ENCODE results near the gene HELZ.

DNA sequence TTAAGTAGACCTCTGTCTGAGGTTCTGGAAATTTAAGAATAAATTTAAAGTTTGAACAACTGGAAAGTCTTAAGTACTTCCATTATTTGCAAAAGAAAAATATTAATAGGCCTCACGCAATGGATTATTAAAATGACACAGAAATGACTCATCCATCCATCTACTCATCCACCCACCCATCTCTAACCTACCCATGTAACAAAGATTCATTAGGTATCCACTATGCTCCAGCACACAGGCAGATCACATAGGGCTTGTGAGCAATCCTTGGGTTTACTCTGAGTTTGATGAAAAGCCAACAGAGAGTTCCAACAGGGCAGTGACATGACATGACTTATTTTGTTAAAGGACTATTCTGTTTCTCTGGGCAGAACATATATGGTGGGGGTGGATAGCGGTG is 93.3 kb downstream of the HELZ start:
- TF ChIP-seq, protein P1, sequence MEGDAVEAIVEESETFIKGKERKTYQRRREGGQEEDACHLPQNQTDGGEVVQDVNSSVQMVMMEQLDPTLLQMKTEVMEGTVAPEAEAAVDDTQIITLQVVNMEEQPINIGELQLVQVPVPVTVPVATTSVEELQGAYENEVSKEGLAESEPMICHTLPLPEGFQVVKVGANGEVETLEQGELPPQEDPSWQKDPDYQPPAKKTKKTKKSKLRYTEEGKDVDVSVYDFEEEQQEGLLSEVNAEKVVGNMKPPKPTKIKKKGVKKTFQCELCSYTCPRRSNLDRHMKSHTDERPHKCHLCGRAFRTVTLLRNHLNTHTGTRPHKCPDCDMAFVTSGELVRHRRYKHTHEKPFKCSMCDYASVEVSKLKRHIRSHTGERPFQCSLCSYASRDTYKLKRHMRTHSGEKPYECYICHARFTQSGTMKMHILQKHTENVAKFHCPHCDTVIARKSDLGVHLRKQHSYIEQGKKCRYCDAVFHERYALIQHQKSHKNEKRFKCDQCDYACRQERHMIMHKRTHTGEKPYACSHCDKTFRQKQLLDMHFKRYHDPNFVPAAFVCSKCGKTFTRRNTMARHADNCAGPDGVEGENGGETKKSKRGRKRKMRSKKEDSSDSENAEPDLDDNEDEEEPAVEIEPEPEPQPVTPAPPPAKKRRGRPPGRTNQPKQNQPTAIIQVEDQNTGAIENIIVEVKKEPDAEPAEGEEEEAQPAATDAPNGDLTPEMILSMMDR (IDR thresholded peaks at IDR 0.05), result no peak
- TF ChIP-seq POLR2A (IDR thresholded peaks at IDR 0.05), result no peak
